GM13977 (cell line): Measurements from ENCODE around the gene TIAM1.

ENCODE experiments used
- DNase-seq: peaks from one replicate; pipeline ENCODE4 v3.0.0; 2012; ENCODE audit warnings: low spot score
- in situ Hi-C: fragments of 300-500 bp; cut with MboI; formaldehyde crosslinking; loops from one replicate; pipeline ENCODE4 v1.12.0; 2022; ENCODE audit warnings: low sequenced_read_pairs, low pct_unique_long_range_greater_than_20kb, mixed read lengths, inconsistent platforms; ENCODE audit not compliant: unreplicated experiment
- TF ChIP-seq, protein P1 (sequence below): IDR thresholded peaks from 2 replicates; pipeline ENCODE4 v1.5.1; 2012; ENCODE audit warnings: mild to moderate bottlenecking, control low read depth; ENCODE audit not compliant: insufficient read depth; ENCODE audit errors: extremely low read depth, missing control alignments

TIAM1 gene

DNA sequence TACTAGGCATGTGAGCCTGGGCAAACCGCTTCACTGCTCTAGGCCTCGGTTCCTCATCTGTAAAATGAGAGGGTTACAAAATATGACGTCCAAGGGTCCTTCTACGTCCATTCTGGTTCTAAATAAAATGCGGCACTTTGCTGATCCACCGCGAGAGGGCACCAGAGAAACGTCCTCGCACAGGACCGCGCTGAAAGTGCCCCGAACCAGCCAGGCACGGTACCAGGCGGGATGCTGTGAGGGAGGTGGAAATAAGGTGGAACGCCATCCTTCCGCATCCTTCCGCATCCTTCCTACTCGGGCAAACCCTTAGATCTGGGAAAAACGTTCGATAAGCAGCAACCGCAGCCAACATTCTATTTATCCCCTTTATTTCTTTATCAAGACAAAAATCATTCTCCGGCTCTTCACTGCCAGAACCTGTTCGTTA is 245.5 kb downstream of the TIAM1 start:
- DNase-seq: peak; percentile 61
- in situ Hi-C loops: no loop called here
- TF ChIP-seq, protein P1, sequence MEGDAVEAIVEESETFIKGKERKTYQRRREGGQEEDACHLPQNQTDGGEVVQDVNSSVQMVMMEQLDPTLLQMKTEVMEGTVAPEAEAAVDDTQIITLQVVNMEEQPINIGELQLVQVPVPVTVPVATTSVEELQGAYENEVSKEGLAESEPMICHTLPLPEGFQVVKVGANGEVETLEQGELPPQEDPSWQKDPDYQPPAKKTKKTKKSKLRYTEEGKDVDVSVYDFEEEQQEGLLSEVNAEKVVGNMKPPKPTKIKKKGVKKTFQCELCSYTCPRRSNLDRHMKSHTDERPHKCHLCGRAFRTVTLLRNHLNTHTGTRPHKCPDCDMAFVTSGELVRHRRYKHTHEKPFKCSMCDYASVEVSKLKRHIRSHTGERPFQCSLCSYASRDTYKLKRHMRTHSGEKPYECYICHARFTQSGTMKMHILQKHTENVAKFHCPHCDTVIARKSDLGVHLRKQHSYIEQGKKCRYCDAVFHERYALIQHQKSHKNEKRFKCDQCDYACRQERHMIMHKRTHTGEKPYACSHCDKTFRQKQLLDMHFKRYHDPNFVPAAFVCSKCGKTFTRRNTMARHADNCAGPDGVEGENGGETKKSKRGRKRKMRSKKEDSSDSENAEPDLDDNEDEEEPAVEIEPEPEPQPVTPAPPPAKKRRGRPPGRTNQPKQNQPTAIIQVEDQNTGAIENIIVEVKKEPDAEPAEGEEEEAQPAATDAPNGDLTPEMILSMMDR: peak; percentile 89

DNA sequence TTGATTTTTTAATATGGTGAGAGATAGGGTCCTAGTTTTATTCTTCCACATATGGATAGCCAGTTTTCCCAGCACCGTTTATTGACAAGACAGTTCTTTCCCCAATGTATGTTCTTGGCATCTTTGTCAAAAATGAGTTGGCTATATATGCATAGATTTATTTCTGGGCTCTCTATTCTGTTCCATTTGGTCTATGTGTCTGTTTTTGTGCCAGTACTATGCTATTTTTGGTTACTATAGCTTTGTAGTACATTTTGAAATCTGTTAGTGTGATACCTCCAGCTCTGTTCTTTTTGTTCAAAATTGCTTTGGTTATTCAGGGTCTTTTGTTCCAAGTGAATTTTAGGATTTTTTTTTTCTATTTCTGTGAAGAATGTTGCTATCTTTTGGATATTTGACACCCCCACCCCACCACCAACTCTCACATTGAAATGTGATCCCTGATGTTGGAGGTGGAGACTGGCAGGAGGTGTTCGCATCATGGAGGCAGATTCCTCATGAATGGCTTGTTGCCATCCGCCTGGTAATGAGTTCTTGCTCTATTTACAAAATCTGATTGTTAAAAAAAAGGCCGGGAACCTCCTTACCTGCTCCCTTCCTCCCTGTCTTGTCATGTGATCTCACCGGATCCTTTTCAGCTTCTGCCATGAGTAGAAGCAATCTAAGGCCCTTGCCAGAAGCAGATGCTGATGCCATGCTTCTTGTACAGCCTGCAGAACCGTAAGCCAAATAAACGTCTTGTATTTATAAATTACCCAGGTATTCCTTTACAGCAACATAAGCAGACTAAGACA is 251.0 kb downstream of the TIAM1 start:
- DNase-seq: no peak
- in situ Hi-C loops: no loop called here
- TF ChIP-seq, protein P1: no peak

DNA sequence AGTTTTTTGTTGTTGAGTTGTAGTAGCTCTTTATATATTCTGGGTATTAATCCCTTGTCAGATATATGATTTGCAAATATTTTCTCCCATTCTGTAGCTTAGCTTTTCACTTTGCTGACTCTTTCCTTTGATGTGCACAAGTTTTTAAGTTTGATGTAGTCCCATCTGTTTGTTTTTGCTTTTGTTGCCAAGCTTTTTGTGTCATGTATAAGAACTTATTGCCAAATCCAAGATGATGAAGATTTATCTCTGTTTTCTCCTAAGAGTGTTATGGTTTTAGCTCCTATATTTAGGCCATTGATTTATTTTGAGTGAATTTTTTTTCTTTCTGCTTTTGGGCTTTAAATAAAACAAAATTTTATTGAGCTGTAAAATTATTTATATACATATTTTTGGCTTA is 253.7 kb downstream of the TIAM1 start:
- TF ChIP-seq, protein P1: no peak
- DNase-seq: no peak
- in situ Hi-C loops: no loop called here

DNA sequence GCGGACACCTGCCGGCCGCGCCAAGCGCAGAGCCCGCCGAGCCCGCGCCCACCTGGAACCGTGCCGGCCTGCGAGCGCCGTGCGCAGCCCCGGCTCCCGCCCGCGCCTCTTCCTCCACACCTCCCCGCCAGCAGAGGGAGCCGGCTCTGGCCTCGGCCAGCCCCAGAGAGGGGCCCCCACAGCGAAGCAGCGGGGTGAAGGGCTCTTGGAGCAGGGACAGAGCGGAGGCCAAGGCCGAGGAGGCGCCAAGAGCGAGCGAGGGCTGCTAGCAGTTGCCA is 255.6 kb downstream of the TIAM1 start:
- TF ChIP-seq, protein P1: no peak
- no peak for DNase-seq
- in situ Hi-C loops: loop anchor here (10.0 kb wide), 1 partner anchor 254 kb away; no protein-coding TSS in a partner anchor

DNA sequence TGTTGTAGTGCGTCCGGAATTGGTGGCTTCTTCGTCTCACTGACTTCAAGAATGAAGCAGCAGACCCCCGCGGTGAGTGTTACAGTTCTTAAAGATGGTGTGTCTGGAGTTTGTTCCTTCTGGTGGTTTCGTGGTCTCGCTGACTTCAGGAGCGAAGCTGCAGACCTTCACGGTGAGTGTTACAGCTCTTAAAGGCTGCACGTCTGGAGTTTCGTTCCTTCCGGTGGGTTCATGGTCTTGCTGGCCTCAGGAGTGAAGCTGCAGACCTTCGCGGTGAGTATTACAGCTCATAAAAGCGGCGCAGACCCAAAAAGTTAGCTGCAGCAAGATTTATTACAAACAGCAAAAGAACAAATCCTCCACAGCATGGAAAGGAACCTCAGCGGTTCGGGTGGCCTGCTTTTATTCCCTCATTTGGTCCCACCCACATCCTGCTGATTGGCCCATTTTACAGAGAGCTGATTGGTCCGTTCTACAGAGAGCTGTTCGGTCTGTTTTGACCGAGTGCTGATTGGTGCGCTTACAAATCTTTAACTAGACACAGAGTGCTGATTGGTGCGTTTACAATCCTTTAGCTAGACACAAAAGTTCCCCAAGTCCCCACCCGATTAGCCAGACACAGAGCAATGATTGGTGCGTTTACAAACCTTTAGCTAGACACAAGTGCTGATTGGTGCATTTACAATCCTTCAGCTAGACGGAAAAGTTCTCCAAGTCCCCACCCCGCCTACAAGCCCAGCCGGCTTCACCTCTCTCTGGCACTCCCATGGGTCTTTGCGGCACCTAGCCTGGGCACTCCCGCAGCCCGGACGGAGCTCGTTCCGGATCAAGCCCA is 256.2 kb downstream of the TIAM1 start:
- TF ChIP-seq, protein P1: no peak
- in situ Hi-C loops: loop anchor here (10.0 kb wide), 1 partner anchor 253 kb away; no protein-coding TSS in a partner anchor
- no peak for DNase-seq

DNA sequence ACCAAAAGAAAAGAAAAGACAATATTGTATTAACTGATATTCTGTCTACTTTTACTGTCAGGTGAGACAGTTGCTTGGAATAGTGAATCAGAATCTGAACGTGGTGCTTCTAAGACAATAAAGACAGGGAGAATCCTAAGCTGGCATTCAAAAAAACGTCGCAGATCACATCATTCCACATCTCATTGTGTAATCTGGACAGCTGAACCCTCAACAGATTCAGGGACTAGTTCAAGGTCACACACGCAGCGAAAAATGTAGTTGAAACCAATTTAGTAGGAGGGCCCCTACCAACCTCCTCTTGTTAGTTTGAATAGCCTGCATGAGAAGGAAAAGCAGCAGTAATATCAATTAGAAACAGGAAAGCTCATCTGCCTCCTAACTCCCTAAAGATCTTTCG is 259.4 kb downstream of the TIAM1 start:
- TF ChIP-seq, protein P1: no peak
- in situ Hi-C loops: loop anchor here (10.0 kb wide), 1 partner anchor 250 kb away; no protein-coding TSS in a partner anchor

More for the DNA sequence above, 259.4 kb downstream of the TIAM1 start:
- no peak for DNase-seq
